GM12878 (cell line): ENCODE data around the gene AGAP1.

Source experiments
- ATF7 ChIP-seq: fragments of 450-650 bp; IDR thresholded peaks from 2 replicates; pipeline ENCODE4 v1.6.1; 2016; ENCODE audit warnings: low read depth, mild to moderate bottlenecking
- BRCA1 ChIP-seq: IDR thresholded peaks from 2 replicates; pipeline ENCODE4 v1.6.1; 2011; ENCODE audit warnings: low read depth, low read length, improper control_type of control experiment
- CTCF ChIP-seq, 3 experiments: IDR thresholded peaks in 2 of 3; conservative IDR thresholded peaks in 1 of 3; 2 replicates each; pipeline ENCODE4 v1.5.1; 2011; ENCODE audit warnings: low read depth in 3 of 3, low read length in 3 of 3, mild to moderate bottlenecking in 3 of 3, control low read depth in 2 of 3, moderate library complexity in 2 of 3, inconsistent platforms in 1 of 3, mixed read lengths in 1 of 3; ENCODE audit not compliant: control insufficient read depth in 2 of 3, insufficient read depth in 1 of 3; ENCODE audit errors: extremely low read depth in 1 of 3
- EGR1 ChIP-seq, 2 experiments: IDR thresholded peaks; 1 replicate in 1 of 2; 2 replicates in 1 of 2; pipeline ENCODE4 v1.6.1; 2011 to 2012; ENCODE audit warnings: low read depth in 2 of 2, low read length in 2 of 2, borderline replicate concordance in 1 of 2, mild to moderate bottlenecking in 1 of 2, moderate library complexity in 1 of 2
- POLR2AphosphoS2 ChIP-seq: IDR thresholded peaks from 2 replicates; pipeline ENCODE4 v1.6.1; 2011; ENCODE audit warnings: low read depth, mild to moderate bottlenecking, low read length, improper control_type of control experiment, moderate library complexity
- POLR2AphosphoS5 ChIP-seq: IDR thresholded peaks from 2 replicates; pipeline ENCODE4 v1.6.1; 2011; ENCODE audit warnings: mild to moderate bottlenecking, low read length, inconsistent platforms
- RELA ChIP-seq: fragments of 450-650 bp; IDR thresholded peaks from 2 replicates; pipeline ENCODE4 v1.8.0; 2014; ENCODE audit warnings: borderline replicate concordance; ENCODE audit not compliant: partially characterized antibody
- SIX5 ChIP-seq: IDR thresholded peaks from 2 replicates; pipeline ENCODE4 v1.6.1; 2011; ENCODE audit warnings: mild to moderate bottlenecking, low read depth, low read length, moderate library complexity; ENCODE audit not compliant: severe bottlenecking
- SREBF1 ChIP-seq: IDR thresholded peaks from 2 replicates; pipeline ENCODE4 v1.6.1; 2012; ENCODE audit warnings: mild to moderate bottlenecking, low read length
- TF ChIP-seq, protein P1 (sequence below): fragments of 450-650 bp; formaldehyde crosslinking; IDR thresholded peaks from 2 replicates; pipeline ENCODE4 v1.4.0; 2020; ENCODE audit warnings: mild to moderate bottlenecking, moderate library complexity
- TF ChIP-seq, protein P2 (sequence below): IDR thresholded peaks from 2 replicates; pipeline ENCODE4 v1.6.1; 2012; ENCODE audit warnings: mild to moderate bottlenecking, low read depth, low read length

- TF ChIP-seq POLR2AphosphoS5 (no peak), SREBF1 (no peak), POLR2AphosphoS2 (no peak), ATF7 (no peak), CTCF (IDR thresholded peaks at IDR 0.05 in 2 of 3, conservative IDR thresholded peaks at IDR 0.05 in 1 of 3; ENCODE audit: control insufficient read depth in 2 of 3, extremely low read depth in 1 of 3, insufficient read depth in 1 of 3, low read depth in 3 of 3, low read length in 3 of 3) (no peak), SIX5 (no peak), BRCA1 (no peak), RELA (no peak), EGR1 (IDR thresholded peaks at IDR 0.05; ENCODE audit: borderline replicate concordance in 1 of 2, low read depth in 2 of 2, low read length in 2 of 2) (no peak)
- TF ChIP-seq, protein P1, sequence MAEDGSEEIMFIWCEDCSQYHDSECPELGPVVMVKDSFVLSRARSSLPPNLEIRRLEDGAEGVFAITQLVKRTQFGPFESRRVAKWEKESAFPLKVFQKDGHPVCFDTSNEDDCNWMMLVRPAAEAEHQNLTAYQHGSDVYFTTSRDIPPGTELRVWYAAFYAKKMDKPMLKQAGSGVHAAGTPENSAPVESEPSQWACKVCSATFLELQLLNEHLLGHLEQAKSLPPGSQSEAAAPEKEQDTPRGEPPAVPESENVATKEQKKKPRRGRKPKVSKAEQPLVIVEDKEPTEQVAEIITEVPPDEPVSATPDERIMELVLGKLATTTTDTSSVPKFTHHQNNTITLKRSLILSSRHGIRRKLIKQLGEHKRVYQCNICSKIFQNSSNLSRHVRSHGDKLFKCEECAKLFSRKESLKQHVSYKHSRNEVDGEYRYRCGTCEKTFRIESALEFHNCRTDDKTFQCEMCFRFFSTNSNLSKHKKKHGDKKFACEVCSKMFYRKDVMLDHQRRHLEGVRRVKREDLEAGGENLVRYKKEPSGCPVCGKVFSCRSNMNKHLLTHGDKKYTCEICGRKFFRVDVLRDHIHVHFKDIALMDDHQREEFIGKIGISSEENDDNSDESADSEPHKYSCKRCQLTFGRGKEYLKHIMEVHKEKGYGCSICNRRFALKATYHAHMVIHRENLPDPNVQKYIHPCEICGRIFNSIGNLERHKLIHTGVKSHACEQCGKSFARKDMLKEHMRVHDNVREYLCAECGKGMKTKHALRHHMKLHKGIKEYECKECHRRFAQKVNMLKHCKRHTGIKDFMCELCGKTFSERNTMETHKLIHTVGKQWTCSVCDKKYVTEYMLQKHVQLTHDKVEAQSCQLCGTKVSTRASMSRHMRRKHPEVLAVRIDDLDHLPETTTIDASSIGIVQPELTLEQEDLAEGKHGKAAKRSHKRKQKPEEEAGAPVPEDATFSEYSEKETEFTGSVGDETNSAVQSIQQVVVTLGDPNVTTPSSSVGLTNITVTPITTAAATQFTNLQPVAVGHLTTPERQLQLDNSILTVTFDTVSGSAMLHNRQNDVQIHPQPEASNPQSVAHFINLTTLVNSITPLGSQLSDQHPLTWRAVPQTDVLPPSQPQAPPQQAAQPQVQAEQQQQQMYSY (CRISPR knock-in tag) = no peak
- TF ChIP-seq, protein P2, sequence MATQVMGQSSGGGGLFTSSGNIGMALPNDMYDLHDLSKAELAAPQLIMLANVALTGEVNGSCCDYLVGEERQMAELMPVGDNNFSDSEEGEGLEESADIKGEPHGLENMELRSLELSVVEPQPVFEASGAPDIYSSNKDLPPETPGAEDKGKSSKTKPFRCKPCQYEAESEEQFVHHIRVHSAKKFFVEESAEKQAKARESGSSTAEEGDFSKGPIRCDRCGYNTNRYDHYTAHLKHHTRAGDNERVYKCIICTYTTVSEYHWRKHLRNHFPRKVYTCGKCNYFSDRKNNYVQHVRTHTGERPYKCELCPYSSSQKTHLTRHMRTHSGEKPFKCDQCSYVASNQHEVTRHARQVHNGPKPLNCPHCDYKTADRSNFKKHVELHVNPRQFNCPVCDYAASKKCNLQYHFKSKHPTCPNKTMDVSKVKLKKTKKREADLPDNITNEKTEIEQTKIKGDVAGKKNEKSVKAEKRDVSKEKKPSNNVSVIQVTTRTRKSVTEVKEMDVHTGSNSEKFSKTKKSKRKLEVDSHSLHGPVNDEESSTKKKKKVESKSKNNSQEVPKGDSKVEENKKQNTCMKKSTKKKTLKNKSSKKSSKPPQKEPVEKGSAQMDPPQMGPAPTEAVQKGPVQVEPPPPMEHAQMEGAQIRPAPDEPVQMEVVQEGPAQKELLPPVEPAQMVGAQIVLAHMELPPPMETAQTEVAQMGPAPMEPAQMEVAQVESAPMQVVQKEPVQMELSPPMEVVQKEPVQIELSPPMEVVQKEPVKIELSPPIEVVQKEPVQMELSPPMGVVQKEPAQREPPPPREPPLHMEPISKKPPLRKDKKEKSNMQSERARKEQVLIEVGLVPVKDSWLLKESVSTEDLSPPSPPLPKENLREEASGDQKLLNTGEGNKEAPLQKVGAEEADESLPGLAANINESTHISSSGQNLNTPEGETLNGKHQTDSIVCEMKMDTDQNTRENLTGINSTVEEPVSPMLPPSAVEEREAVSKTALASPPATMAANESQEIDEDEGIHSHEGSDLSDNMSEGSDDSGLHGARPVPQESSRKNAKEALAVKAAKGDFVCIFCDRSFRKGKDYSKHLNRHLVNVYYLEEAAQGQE = no peak
Measured at GRCh38 chr2:235996419-235996818, 502.6 kb downstream of the AGAP1 start.
